NB4 (cell line): ENCODE results near the gene COPG2.

Experiments
- POLR2A ChIP-seq: IDR thresholded peaks from 2 replicates; pipeline ENCODE4 v1.6.1; 2011; ENCODE audit warnings: mild to moderate bottlenecking; ENCODE audit not compliant: insufficient read length; ENCODE audit errors: extremely low read depth
- TF ChIP-seq, protein P1 (sequence below): IDR thresholded peaks from one replicate; pipeline ENCODE4 v1.5.1; 2012; ENCODE audit warnings: low read depth, low read length
- TF ChIP-seq, protein P2 (sequence below): IDR thresholded peaks from 2 replicates; pipeline ENCODE4 v1.6.1; 2011; ENCODE audit warnings: low read depth, low read length

- TF ChIP-seq POLR2A, result no peak
- TF ChIP-seq, protein P1, sequence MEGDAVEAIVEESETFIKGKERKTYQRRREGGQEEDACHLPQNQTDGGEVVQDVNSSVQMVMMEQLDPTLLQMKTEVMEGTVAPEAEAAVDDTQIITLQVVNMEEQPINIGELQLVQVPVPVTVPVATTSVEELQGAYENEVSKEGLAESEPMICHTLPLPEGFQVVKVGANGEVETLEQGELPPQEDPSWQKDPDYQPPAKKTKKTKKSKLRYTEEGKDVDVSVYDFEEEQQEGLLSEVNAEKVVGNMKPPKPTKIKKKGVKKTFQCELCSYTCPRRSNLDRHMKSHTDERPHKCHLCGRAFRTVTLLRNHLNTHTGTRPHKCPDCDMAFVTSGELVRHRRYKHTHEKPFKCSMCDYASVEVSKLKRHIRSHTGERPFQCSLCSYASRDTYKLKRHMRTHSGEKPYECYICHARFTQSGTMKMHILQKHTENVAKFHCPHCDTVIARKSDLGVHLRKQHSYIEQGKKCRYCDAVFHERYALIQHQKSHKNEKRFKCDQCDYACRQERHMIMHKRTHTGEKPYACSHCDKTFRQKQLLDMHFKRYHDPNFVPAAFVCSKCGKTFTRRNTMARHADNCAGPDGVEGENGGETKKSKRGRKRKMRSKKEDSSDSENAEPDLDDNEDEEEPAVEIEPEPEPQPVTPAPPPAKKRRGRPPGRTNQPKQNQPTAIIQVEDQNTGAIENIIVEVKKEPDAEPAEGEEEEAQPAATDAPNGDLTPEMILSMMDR, result no peak
- TF ChIP-seq, protein P2, sequence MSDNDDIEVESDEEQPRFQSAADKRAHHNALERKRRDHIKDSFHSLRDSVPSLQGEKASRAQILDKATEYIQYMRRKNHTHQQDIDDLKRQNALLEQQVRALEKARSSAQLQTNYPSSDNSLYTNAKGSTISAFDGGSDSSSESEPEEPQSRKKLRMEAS, result no peak
These were observed 33.1 kb upstream of the COPG2 start for GRCh38 chr7:130701650-130702049.
